LNCaP clone FGC (cell line): ENCODE measurements around the gene CMTM4.

Source experiments
- DNase-seq: peaks from one replicate; pipeline ENCODE4 v3.0.0-alpha.2; 2011; ENCODE audit warnings: low read depth
- H3K4me3 ChIP-seq: 2 replicates; pipeline ENCODE4 v1.5.1; 2011; ENCODE audit warnings: mild to moderate bottlenecking, low read depth, low read length, control low read depth
- TF ChIP-seq, protein P1 (sequence below): IDR thresholded peaks from 2 replicates; pipeline ENCODE4 v1.5.1; 2012; ENCODE audit warnings: mild to moderate bottlenecking; ENCODE audit not compliant: control insufficient read depth, insufficient read depth; ENCODE audit errors: extremely low read depth

CMTM4 gene

DNA sequence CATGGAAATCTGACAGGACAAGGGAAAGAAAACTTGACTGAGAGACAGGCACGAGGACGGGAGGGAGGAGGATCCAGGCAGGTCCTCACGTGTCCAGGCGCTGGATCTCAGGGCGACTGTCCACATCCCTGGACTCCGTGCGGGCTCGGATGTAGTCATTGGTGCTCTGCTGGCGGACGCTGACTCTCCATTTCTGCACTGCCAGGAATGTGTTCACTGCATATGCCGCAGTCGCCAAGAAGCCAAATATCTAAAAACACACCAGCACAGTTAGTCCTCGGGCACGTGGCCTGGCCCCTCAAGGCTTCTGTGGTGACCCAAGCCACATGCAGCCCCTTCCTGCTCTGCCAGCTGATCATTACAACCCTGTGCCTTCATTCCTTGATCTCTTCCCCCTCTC lies 74.6 kb downstream of the CMTM4 start:
- no peak for DNase-seq
- TF ChIP-seq, protein P1, sequence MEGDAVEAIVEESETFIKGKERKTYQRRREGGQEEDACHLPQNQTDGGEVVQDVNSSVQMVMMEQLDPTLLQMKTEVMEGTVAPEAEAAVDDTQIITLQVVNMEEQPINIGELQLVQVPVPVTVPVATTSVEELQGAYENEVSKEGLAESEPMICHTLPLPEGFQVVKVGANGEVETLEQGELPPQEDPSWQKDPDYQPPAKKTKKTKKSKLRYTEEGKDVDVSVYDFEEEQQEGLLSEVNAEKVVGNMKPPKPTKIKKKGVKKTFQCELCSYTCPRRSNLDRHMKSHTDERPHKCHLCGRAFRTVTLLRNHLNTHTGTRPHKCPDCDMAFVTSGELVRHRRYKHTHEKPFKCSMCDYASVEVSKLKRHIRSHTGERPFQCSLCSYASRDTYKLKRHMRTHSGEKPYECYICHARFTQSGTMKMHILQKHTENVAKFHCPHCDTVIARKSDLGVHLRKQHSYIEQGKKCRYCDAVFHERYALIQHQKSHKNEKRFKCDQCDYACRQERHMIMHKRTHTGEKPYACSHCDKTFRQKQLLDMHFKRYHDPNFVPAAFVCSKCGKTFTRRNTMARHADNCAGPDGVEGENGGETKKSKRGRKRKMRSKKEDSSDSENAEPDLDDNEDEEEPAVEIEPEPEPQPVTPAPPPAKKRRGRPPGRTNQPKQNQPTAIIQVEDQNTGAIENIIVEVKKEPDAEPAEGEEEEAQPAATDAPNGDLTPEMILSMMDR, result no peak

GRCh38 chr16:66620429-66620795 lies 76.1 kb downstream of the CMTM4 start:
- H3K4me3 ChIP-seq, result no peak overlapping the region
- TF ChIP-seq, protein P1, result no peak
- DNase-seq, result no peak

More for the DNA sequence above, 74.6 kb downstream of the CMTM4 start:
- H3K4me3 ChIP-seq, result no peak overlapping the region

DNA sequence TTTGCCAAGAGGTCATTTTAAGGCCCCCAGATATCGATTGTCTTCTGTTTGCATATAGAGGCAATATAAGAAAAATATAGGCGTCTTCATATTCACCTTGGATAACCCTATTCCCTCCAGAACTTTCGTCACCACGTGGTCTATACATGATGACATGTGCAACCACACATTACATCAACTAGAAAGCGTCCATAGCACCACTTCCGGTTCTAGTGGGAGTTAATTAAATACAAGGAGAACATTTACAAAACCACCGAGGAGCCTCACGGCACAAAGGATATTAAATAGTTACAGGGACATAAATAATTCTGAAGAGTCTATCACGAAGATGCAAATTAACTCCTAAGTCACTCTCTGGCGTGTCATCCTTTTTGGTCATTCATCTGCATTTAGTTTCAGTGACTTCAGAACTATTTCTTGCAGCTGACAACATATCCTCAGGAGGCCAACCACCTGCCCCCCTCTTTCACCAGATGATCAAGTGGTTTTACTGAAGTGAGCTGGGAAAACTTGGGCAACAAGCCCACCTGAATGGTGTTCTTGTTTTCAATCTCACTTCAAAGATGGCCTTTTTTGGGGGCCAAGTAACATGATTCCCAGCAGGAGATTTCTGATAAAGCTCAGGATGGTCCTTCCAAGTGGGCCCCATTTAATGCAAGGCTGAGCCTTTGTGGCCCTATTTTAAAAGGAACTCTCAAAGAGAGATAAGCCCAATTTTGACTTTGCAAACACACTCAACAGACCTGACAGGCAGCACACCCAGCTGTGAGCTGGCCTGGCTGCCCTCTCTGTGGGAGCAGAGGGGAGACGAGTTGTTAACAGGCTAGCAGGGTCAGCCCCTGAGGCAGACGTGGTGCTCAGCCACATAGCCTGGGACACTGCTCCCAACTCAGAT lies 76.8 kb downstream of the CMTM4 start:
- TF ChIP-seq, protein P1, result no peak
- DNase-seq, result no peak
- no peak overlapping the region for H3K4me3 ChIP-seq

DNA sequence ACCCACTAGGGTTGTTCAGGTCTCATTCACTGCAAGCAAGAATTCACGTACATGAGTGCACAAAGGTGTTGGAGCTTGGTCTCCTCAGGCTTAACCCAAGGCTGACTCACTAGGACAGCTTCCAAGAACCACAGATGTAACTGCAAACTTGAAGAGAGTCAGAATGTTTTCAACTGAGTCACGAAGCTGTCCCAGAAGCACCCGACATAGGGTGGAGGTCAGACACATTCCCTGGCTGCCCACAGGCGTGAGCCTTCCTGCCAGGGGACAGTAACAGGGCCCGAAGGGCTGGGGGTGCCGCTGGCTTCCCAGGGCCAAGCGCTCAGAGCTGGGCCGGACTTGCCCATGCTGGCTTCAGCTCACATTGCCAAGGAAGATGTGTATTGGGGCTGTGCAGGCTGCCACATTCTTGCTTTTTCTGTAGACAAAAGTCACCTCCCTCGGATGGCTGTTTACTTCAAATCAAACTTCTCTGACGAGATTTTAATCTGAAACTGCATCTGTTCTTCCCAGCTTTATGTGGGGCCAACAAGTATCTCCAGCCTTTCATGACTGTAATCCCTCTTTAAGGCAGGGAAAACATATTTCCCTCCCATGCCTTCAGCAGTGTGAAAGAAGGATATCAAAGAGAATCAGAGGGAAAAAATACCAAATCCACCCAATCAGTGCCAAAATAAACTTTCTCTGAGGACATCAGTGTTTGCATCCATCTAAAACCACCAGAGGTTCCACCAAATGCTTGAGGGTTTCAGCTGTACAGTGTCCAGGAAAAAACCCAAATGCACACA lies 77.8 kb downstream of the CMTM4 start:
- no peak overlapping the region for H3K4me3 ChIP-seq
- TF ChIP-seq, protein P1, result no peak
- DNase-seq, result no peak

DNA sequence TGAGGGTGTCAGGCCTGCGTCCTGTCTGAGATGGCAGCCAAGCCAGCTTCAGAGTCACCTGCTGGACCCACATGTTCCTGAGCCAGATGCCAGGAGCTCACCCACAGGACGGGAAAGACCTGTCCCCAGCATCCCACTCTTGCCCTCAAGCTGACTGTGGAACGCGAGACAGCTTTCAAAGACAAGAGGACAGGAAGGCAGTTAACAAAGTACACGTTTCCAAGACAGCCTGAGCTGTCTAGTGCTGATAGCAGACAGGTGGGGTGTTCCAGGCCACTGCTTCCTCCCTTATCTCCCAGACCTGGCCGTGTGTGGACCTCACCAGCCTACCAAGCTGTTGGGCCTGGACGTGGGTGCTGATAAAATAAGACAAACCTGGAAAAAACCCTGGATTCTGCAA lies 78.8 kb downstream of the CMTM4 start:
- peak; percentile 11 for DNase-seq

DNA sequence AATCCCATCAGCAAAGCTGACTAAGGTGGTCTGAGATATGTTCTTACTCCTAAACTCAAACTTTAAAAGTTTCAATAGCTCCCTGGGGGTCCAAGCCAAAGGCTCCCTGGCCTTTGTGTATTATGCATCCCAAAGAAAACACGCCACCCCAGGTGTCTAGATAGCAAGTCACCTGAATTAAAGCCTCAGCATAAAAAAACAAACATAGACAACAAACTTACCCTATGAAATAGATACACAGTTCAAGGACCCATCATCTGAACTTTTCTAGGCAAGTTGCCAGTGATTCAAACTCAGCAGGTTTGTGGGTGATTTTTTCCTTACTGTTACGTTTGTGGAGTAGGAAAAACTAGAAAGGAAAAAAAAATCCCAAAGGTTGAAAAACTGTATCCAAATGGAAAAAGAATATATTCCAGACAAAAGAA lies 79.5 kb downstream of the CMTM4 start:
- no peak for DNase-seq
- no peak overlapping the region for H3K4me3 ChIP-seq
- TF ChIP-seq, protein P1, result no peak

More for the DNA sequence above, 78.8 kb downstream of the CMTM4 start:
- no peak overlapping the region for H3K4me3 ChIP-seq
- TF ChIP-seq, protein P1, result no peak
